Astrocyte of the hippocampus (primary cell): ENCODE results near the gene TALDO1.

Experiments
- DNase-seq: peaks from one replicate; pipeline ENCODE4 v3.0.0; 2011; ENCODE audit warnings: low read depth, low spot score

TALDO1 gene

GRCh38 chr11:769887-770641 is 22.8 kb downstream of the TALDO1 start:
- no peak for DNase-seq

- no peak for DNase-seq
These were observed 23.7 kb downstream of the TALDO1 start for GRCh38 chr11:770642-771616.

GRCh38 chr11:771617-772204 is 24.4 kb downstream of the TALDO1 start:
- DNase-seq: peak; percentile 1

- peak; percentile 41 for DNase-seq
These were observed 25.4 kb downstream of the TALDO1 start for GRCh38 chr11:772429-773390.

- peak; percentile 0 for DNase-seq
These were observed 26.2 kb downstream of the TALDO1 start for GRCh38 chr11:773425-773824.

- DNase-seq: no peak
These were observed 26.6 kb downstream of the TALDO1 start for GRCh38 chr11:773830-774229.

GRCh38 chr11:774873-775592 is 27.8 kb downstream of the TALDO1 start:
- peak; percentile 65 for DNase-seq

GRCh38 chr11:776263-776560 is 28.9 kb downstream of the TALDO1 start:
- peak; percentile 16 for DNase-seq

- peak; percentile 67 for DNase-seq
These were observed 29.5 kb downstream of the TALDO1 start for GRCh38 chr11:776561-777287.

- peak; percentile 97 for DNase-seq
These were observed 30.3 kb downstream of the TALDO1 start, which contains the start of gene GATD1 for GRCh38 chr11:777288-778255. GATD1 (minus strand) TSS chr11:777487; CDS start chr11:777462, 25 bp downstream.

GRCh38 chr11:778976-779954 is 32.0 kb downstream of the TALDO1 start:
- DNase-seq: no peak

- DNase-seq: no peak
These were observed 32.8 kb downstream of the TALDO1 start for GRCh38 chr11:779955-780532.

- no peak for DNase-seq
These were observed 35.3 kb downstream of the TALDO1 start for GRCh38 chr11:782264-783174.

- peak; percentile 94 for DNase-seq
These were observed 36.3 kb downstream of the TALDO1 start for GRCh38 chr11:783581-784015.

GRCh38 chr11:786235-787083 is 39.2 kb downstream of the TALDO1 start:
- no peak for DNase-seq
